Esophagus mucosa (tissue), 1 donor: ENCODE data around the gene TAS2R40. TPM values are rescaled to one million over a fixed set of nuclear protein-coding genes. Genes with fewer than 3 reads are reported as not detected.
A peak's percentile ranks its signal among the peaks of the same experiment; 100 is the strongest.
"Not testable (repeated sequence)": the region's sequence is repeated elsewhere in the genome, so short reads cannot be mapped to it uniquely, and the experiment has no call there.

Experiments
- ATAC-seq: fragments of 200-7000 bp; cut with Tn5 transposase; one replicate; pipeline ENCODE4 v1.9.1; 2020
- total RNA-seq: library from RNA; stranded (reverse); gene quantifications from one replicate; pipeline ENCODE4 v1.2.4, GENCODE V29; 2023
- donor health status: DM: yes; HTN: yes; CAD: no.

The TAS2R40 gene
- total RNA-seq, 1 donor from 2014 or later: not detected

GRCh38 chr7:143252006-143252405 lies 30.2 kb downstream of the TAS2R40 start:
- ATAC-seq: no peak

DNA sequence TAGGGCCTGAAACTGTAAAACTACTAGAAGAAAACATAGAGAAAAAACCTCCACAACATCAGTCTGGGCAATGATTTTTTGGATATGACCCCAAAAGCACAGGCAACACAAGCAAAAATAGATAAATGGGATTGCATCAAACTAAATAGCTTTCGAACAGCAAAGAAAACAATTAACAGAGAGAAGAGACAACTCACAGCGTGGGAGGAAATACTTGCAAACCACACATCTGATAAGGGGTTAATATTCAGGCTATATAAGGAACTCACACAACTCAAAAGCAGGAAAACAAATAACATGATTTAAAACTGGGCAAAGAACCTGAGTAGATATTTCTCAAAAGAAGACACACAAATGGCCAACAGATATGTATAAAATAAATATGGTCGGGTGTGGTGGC lies 33.7 kb downstream of the TAS2R40 start:
- ATAC-seq: no peak

DNA sequence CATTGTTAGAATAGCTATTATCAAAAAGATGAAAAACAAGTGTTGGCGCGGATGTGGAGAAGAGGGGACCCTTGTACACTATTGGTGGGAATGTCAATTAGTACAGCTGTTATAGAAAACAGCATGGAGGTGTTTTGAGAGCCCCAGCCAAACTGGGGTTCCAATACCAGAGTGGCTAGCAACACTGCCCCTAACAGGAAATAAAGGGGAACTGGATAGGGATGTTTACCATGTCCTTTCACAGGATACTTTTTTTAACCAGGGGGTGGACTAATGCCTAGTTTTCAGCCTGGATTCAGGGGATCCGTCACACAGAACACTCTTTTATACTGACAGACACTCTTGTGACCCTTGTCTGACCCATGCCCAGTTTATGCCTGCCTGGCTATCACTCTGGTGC lies 34.5 kb downstream of the TAS2R40 start:
- ATAC-seq: no peak

- no peak for ATAC-seq
These were observed 35.1 kb downstream of the TAS2R40 start for GRCh38 chr7:143256932-143257331.

- no peak for ATAC-seq
These were observed 35.7 kb downstream of the TAS2R40 start for GRCh38 chr7:143257501-143257900.

DNA sequence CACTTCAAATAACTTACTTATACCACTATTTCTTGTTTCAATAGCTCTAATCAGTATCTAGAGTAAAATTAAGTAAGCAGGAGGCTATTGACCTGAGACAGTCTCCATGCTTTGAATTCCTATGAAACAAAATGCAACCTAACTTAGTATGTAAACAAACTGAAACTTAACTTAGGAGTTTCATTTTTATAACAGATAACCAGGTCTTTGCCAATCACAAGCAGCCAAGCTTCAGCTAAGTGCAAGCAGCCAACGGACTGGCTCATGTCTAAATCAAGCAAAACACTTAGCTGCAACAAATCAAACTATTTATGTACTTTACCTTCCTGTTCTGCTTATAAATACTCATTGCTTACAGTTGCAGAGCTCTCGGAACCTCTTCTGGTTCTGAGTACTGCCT lies 37.0 kb downstream of the TAS2R40 start:
- no peak for ATAC-seq

- ATAC-seq: peak; percentile 68
These were observed 37.9 kb downstream of the TAS2R40 start for GRCh38 chr7:143259765-143260164.

- ATAC-seq: no peak
These were observed 40.1 kb downstream of the TAS2R40 start for GRCh38 chr7:143261901-143262300.

- peak; percentile 92 for ATAC-seq
These were observed 41.7 kb downstream of the TAS2R40 start, which contains the start of gene GSTK1 for GRCh38 chr7:143263266-143264195. Gene GSTK1 (plus strand): TSS chr7:143263441. CDS start chr7:143263514, 73 bp downstream.

DNA sequence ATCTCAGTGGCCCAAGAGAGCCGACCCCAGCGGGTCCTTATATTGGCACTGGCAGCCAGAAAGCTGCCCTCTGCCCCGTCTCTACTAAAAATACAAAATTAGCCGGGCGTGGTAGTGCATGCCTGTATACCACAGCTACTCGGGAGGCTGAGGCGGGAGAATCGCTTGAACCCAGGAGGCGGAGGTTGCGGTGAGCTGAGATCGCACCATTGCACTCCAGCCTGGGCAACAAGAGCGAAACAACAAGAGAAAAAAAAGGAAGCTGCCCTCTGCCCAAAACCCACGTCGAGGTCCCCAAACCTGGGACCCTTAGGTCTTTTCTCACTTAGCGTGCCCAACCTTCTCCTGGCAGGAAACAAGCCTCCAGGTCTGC lies 42.3 kb downstream of the TAS2R40 start:
- not testable (repeated sequence) for ATAC-seq

GRCh38 chr7:143265017-143265693 lies 43.3 kb downstream of the TAS2R40 start:
- ATAC-seq: no peak

DNA sequence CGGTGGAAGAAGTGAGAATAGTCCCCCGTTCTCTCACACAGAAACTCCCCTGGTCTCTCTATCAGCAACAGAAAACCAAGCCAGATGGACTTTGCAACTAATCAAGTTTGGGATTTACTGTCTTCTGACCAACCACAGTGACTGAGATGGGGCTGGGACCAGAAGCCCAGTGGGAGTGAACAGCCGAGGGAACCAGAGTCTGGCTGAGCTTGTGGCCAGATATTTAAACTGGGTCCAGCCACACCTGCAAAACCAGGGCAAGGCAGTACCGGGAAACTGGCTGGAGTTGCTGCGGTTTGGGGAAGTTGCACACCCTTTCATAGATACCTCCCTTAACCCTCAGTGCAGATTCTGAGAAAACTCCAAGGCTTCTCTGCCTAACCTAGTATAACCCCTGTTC lies 47.4 kb downstream of the TAS2R40 start:
- ATAC-seq: peak; percentile 31

DNA sequence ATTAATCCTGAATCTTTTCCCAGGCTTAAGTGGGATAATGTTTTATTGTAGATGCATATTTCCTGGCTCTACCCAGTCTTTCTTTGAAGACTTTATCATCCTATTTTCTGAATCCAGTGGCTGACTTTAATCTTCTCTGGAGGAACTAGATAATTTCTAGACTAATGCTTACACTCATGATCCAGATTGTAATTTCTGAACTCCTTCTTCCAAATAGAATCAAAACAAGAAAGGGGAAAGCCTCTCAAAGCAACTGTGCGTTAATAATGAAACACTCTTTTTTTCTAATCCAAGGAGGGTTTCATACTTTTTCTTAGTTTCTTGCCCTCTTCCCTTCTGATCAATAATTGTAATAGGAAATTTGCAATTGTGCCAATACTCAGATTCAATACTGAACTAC lies 49.4 kb downstream of the TAS2R40 start:
- no peak for ATAC-seq

Other genes starting within 250 kb of the TAS2R40 start
- gene OR9A2, start 194.9 kb upstream of the TAS2R40 start, total RNA-seq: not detected
- gene OR6V1, start 169.7 kb upstream of the TAS2R40 start, total RNA-seq: not detected
- 0.56 TPM for gene PIP, start 90.0 kb upstream of the TAS2R40 start, total RNA-seq
- gene TAS2R39, start 38.6 kb upstream of the TAS2R40 start, total RNA-seq: not detected
- 109 TPM for gene GSTK1, start 41.4 kb downstream of the TAS2R40 start, total RNA-seq
- 0.44 TPM for gene TMEM139, start 62.9 kb downstream of the TAS2R40 start, total RNA-seq
- 28.3 TPM for gene CASP2, start 66.3 kb downstream of the TAS2R40 start, total RNA-seq
- gene CLCN1, start 94.1 kb downstream of the TAS2R40 start, total RNA-seq: 0.68 TPM
- gene FAM131B, start 140.7 kb downstream of the TAS2R40 start, total RNA-seq: 0.44 TPM
- gene ZYX, start 159.3 kb downstream of the TAS2R40 start, total RNA-seq: 82.3 TPM
- gene EPHA1, start 186.8 kb downstream of the TAS2R40 start, total RNA-seq: 79.0 TPM
- 0.32 TPM for gene TAS2R60, start 221.4 kb downstream of the TAS2R40 start, total RNA-seq